SK-N-MC (cell line): ENCODE measurements around the gene TNFRSF6B.

Experiments
- DNase-seq: peaks from one replicate; pipeline ENCODE4 v3.0.0-alpha.2; 2011; ENCODE audit warnings: low read depth, low spot score
- H3K27ac ChIP-seq: fragments of 200-600 bp; sonication (generic); 2 replicates; pipeline ENCODE4 v1.5.1; 2016; ENCODE audit warnings: mixed run types
- H3K36me3 ChIP-seq: fragments of 200-600 bp; sonication (generic); 2 replicates; pipeline ENCODE4 v1.6.1; 2017; ENCODE audit warnings: antibody characterized with exemption, low read length, mixed read lengths; ENCODE audit not compliant: insufficient read depth
- H3K4me3 ChIP-seq: fragments of 200-600 bp; sonication (generic); 2 replicates; pipeline ENCODE4 v1.5.1; 2016
- H3K9ac ChIP-seq: fragments of 200-600 bp; sonication (generic); 2 replicates; pipeline ENCODE4 v1.8.0; 2017; ENCODE audit warnings: mixed run types, mixed read lengths; ENCODE audit not compliant: insufficient read length
- H3K9me3 ChIP-seq: fragments of 200-600 bp; sonication (generic); 2 replicates; pipeline ENCODE4 v1.6.1; 2017; ENCODE audit warnings: low read depth, mild to moderate bottlenecking, antibody characterized with exemption, low read length, moderate library complexity, mixed read lengths
- EZH2 ChIP-seq: fragments of 200-600 bp; sonication (generic); IDR thresholded peaks from one replicate; pipeline ENCODE4 v1.6.1; 2017; ENCODE audit warnings: antibody characterized with exemption
- FOXP2 ChIP-seq: optimal IDR thresholded peaks from 2 replicates; pipeline ENCODE3; 2011; ENCODE audit warnings: mild to moderate bottlenecking, moderate library complexity; ENCODE audit not compliant: insufficient read depth; ENCODE audit errors: extremely low read length, control extremely low read depth
- POLR2AphosphoS5 ChIP-seq: IDR thresholded peaks from 2 replicates; pipeline ENCODE4 v1.6.1; 2012; ENCODE audit warnings: mild to moderate bottlenecking, low read depth, low read length, borderline replicate concordance

TNFRSF6B gene

GRCh38 chr20:63735859-63736718 is 39.6 kb downstream of the TNFRSF6B start, which contains the start of gene LIME1:
LIME1 (plus strand) TSS chr20:63736664; CDS start chr20:63737550, 886 bp downstream.
- TF ChIP-seq EZH2: no peak
- TF ChIP-seq POLR2AphosphoS5: no peak
- no peak for TF ChIP-seq FOXP2
- H3K9ac ChIP-seq: no peak within 1 kb of the TSS
- H3K9me3 ChIP-seq: no peaks in the 10 kb centered on the region
- H3K27ac ChIP-seq: no peak within 1 kb of the TSS
- no peak within 1 kb of the TSS for H3K4me3 ChIP-seq
- no peaks in the 10 kb centered on the region for H3K36me3 ChIP-seq
- DNase-seq: no peak

GRCh38 chr20:63736893-63737694 is 40.6 kb downstream of the TNFRSF6B start:
- Histone ChIP-seq H3K36me3 (peaks cover 3% of the 10 kb centered on the region; the same call in 1 of the 2 replicates), H3K4me3 (no peak overlapping the region), H3K27ac (no peak overlapping the region), H3K9ac (no peak overlapping the region), H3K9me3 (no peaks in the 10 kb centered on the region)
- DNase-seq: no peak
- TF ChIP-seq FOXP2: no peak
- no peak for TF ChIP-seq POLR2AphosphoS5
- TF ChIP-seq EZH2: no peak

GRCh38 chr20:63737695-63737944 is 41.2 kb downstream of the TNFRSF6B start:
- no peak overlapping the region for H3K9ac ChIP-seq
- H3K4me3 ChIP-seq: no peak overlapping the region
- H3K27ac ChIP-seq: no peak overlapping the region

GRCh38 chr20:63737945-63738686 is 41.7 kb downstream of the TNFRSF6B start:
- no peak overlapping the region for H3K9ac ChIP-seq
- no peak overlapping the region for H3K27ac ChIP-seq
- no peak for DNase-seq
- H3K9me3 ChIP-seq: no peaks in the 10 kb centered on the region
- TF ChIP-seq EZH2 (no peak), FOXP2 (no peak), POLR2AphosphoS5 (no peak)
- H3K36me3 ChIP-seq: peaks cover 3% of the 10 kb centered on the region; the same call in 1 of the 2 replicates
- H3K4me3 ChIP-seq: no peak overlapping the region

More at GRCh38 chr20:63737695-63737944, 41.2 kb downstream of the TNFRSF6B start:
- no peaks in the 10 kb centered on the region for H3K9me3 ChIP-seq
- TF ChIP-seq EZH2 (no peak), POLR2AphosphoS5 (no peak), FOXP2 (no peak)
- no peak for DNase-seq
- peaks cover 3% of the 10 kb centered on the region; the same call in 1 of the 2 replicates for H3K36me3 ChIP-seq

GRCh38 chr20:63738687-63739129 is 42.3 kb downstream of the TNFRSF6B start:
- no peak overlapping the region for H3K9ac ChIP-seq
- DNase-seq: no peak

GRCh38 chr20:63739130-63740069 is 42.9 kb downstream of the TNFRSF6B start, which contains the start of gene SLC2A4RG:
SLC2A4RG (plus strand) TSS chr20:63739776; CDS start chr20:63739913, 137 bp downstream.
- TF ChIP-seq FOXP2 (no peak), EZH2 (no peak), POLR2AphosphoS5 (no peak)

More at GRCh38 chr20:63738687-63739129, 42.3 kb downstream of the TNFRSF6B start:
- no peak overlapping the region for H3K27ac ChIP-seq
- no peak for TF ChIP-seq FOXP2
- TF ChIP-seq EZH2: no peak
- no peak for TF ChIP-seq POLR2AphosphoS5
- peaks cover 3% of the 10 kb centered on the region; the same call in 1 of the 2 replicates for H3K36me3 ChIP-seq
- H3K4me3 ChIP-seq: no peak overlapping the region
- H3K9me3 ChIP-seq: no peaks in the 10 kb centered on the region

More at GRCh38 chr20:63739130-63740069, 42.9 kb downstream of the TNFRSF6B start, which contains the start of gene SLC2A4RG:
- Histone ChIP-seq H3K4me3 (peak within 1 kb of the TSS; percentile 82), H3K36me3 (peaks cover 3% of the 10 kb centered on the region; the same call in 1 of the 2 replicates), H3K9ac (peak within 1 kb of the TSS; percentile 55), H3K27ac (no peak within 1 kb of the TSS), H3K9me3 (no peaks in the 10 kb centered on the region)
- DNase-seq: no peak
